8988T (cell line): ENCODE data around the gene HLA-DPB1.
A peak's percentile ranks its signal among the peaks of the same experiment; 100 is the strongest.
"Not testable (repeated sequence)": the region's sequence is repeated elsewhere in the genome, so short reads cannot be mapped to it uniquely, and the experiment has no call there.

ENCODE experiments used
- DNase-seq: peaks from one replicate; pipeline ENCODE4 v3.0.0; 2011

Gene HLA-DPB1

GRCh38 chr6:33072508-33073100 is 3.2 kb upstream of the HLA-DPB1 start:
- DNase-seq, result no peak

- DNase-seq, result peak; percentile 34
Measured at GRCh38 chr6:33073431-33073871, 2.3 kb upstream of the HLA-DPB1 start, which contains the start of gene HLA-DPA1. TSS of gene HLA-DPA1 (minus strand) at chr6:33073649.

DNA sequence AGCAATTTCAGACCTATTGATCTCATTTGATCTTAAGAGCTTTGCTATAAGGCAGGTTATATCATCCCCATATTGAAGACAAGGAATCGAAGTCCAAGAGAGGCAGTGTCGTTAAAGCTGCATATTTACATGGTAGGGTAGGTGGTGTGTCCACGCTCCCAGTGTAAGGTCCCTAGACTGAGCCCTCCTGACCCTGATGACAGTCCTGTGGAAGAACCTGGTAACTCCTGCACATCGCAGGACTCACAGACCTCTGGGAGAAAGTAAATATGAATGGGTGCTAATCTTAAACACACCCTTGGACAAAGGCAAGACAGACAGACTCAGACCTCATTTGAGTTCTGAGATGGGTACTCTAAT is 602 bp upstream of the HLA-DPB1 start:
- DNase-seq, result no peak

DNA sequence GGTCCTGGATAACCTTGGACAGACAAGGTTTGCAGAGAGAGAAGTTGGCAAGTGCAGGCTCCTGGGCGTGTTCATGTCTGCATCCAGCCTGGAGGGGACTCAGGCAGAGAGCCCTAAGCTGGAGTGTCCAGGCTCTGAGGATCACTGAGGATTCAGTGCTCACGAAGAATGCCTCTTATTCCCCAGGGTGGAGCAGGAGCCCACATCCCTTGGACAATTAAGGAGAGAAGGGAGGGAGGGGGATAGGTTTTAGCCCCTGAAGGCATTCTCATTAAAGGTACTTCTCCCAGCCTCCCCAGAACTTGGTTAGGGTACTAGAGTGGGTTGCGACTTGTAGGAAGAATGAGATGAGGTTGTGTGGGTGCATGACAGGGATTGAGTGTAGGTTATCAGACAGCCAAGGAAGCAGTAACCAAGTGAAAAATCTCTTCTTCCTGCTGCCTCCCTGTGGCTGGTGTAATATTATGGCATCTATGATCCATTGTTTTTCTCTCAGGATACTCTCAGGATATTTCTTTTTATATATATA is 680 bp downstream of the HLA-DPB1 start:
- DNase-seq, result no peak

DNA sequence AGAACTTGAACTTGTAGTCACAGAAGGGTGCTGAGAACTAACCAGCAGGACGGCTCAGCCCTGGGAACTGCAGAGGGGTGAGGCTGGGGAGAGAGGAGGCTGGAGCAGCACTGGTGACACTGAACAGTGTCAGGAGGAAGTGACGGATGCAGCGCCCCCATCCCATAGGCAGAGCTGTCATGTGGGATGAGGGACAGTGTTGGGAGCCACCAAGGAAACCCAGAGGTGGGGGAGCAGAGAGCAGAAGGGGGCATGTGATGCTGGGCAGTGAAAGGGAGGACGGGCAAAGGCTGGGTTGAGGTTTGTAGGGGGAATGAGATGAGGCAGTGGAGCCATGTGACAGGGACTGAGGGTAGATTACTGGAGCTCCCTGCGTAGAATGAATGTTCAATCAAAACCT is 2.1 kb downstream of the HLA-DPB1 start:
- no peak for DNase-seq

DNA sequence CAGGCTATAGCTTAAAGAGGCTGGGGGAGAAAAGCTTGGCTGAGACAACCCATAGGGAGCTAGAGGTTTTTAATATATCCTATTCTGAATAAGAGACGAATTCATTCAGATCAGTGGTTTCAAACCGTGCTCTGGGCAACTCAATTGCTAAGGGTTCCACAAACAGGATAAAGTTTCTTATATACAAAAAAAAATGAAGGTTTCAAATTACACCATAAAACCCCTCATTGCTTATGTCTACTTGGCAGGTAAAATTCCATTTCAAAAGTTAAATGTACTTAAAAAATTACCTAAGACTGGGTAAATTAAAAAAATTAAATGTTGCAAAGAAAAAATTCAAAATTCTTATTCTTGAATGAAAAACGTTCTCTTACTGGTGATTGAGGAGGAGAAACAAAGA is 2.7 kb downstream of the HLA-DPB1 start:
- no peak for DNase-seq

DNA sequence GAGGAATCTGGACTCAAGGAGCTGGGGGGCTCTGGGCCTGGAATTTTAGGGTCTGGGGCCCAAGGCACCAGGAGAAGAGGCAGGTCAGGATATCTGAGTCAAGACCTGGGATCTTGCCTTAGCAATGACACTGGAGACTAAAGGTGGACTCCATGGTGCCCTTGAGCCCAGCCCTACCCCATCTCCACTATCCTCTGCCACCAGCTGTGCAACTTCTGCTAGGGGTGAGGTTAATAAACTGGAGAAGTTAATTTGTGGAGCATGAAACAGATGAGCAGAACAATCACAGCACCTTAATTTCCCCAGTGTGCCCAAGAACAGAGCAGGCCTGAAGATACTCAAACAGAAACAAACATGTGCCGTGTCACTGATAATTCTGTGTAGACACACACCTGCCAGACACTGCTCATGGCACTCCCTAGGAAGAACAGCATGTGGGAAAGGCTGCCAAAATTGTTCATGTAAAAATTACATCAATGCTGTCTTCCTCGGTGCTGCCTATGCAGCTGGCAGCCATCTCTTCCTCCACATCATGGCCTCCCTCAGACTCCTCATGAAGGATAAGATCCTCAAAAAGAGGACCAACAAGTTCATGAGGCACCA is 3.2 kb downstream of the HLA-DPB1 start:
- DNase-seq, result no peak

DNA sequence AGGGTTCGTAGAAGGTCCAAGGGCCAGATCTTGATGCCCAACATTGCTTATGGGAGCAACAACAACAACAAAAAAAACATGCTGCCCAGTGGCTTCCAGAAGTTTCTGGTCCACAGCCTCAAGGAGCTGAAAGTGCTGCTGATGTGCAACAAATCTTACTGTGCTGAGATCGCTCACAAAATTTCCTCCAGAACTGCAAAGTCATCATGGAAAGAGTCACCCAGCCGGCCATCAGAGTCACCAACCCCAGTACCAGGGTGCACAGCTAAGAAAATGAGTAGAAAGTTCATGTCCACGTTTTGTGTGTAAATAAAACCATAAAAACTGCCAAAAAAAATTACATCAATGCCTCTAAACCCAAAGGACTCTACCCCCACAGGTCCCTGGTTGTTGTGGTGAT is 3.8 kb downstream of the HLA-DPB1 start:
- no peak for DNase-seq

- no peak for DNase-seq
Measured at GRCh38 chr6:33080127-33081089, 4.6 kb downstream of the HLA-DPB1 start.

DNA sequence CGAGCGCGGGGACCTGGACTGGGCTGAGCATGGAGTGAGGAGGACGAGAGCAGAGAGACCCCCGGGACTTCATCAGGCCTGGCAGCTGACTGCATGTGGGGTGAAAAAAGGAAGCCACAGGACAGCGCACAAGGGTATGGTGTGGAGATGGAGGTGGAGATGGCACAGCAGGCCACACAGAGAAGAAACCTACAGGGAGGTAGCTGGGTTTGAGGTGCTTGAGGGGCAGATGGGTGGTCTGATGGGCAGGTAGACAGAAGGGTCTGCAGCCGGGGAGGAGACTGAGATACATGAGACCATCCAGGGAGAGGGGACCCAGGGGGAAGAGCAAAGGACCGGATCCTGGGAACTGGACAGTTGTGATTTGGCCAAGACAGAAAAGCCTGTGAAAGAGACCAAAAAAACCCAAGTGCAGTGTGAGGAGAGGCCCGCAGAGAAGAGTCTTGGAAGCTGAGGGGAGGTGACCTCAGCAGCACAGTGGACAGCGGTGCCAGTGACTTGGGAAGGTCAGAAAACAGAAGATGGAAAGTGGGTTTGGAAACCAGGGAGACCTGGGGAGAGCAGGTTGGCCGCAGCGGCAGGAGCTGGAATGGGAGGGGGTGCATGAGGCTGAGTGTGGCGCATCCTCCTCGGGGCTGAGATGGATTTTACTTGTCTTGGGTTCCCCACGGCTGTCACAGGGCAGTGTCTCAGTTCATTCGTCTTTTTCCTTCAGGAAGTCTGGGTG is 5.5 kb downstream of the HLA-DPB1 start:
- DNase-seq, result no peak

GRCh38 chr6:33082702-33083101 is 6.9 kb downstream of the HLA-DPB1 start:
- DNase-seq, result peak; percentile 49

- DNase-seq, result no peak
Measured at GRCh38 chr6:33085627-33086026, 9.8 kb downstream of the HLA-DPB1 start.

DNA sequence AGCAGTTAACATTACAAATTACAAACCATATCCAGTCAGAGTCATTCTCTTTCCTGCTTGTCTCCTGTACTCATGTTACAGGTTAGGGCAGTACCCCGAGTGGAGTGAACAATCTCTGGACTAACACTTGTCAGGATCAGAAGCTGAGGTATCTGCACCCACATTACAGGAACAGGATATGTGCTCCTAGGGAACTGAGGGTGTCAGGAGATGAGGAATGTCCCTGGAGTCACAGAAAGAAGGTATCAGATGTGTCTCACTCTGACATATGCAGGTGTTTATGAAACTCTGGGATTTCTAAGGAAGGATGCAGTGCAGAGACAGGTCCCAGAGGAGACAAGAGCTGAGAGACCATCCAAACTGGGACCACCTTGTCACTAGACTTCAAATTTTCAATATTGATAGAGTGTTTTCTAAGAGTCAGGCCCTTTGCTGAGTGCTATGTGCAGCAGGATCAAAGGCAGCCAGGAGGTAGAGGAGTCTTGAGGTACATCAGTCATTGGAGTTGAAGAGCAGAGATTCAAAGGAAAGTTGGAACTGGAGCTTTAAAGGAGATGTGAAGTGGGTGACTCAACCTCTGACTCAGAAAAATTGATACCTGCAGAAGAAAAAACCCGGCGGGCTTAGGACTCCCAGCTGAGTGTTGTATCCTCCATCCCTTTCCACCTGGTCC is 12.6 kb downstream of the HLA-DPB1 start:
- DNase-seq, result no peak

DNA sequence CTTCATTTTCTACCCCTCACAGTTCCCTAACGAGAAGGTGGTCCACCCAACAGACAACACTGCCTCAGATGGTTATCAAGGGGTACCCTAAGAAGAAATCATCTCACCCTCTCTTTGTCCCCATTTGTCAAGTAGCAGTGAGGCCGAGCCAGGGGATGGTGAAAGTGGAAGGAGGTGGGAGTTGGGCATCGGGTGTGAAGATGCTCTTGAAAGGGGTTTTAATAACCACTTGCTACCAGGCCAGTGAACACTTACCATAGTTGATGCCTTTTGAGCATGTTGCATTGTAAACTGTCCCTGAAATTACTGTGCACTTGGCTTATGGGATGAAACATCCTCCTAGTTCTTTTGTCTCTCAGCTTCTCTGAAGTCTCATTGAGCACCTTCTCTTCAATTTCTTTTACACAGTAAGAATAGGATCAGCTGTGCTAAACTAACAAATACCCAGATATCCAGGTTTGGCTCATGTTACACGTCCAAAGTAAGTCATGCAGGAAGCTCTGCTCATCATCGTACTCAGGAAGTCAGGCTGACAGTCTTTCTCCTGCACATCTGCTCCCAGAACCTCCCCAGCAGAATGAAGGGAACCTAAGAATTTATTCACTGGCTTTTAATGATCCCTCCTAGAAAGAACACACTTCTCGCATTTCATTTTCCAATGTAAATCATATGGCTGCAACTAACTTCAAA is 13.3 kb downstream of the HLA-DPB1 start:
- DNase-seq, result no peak

- DNase-seq, result peak; percentile 38
Measured at GRCh38 chr6:33091957-33092356, 16.2 kb downstream of the HLA-DPB1 start.

DNA sequence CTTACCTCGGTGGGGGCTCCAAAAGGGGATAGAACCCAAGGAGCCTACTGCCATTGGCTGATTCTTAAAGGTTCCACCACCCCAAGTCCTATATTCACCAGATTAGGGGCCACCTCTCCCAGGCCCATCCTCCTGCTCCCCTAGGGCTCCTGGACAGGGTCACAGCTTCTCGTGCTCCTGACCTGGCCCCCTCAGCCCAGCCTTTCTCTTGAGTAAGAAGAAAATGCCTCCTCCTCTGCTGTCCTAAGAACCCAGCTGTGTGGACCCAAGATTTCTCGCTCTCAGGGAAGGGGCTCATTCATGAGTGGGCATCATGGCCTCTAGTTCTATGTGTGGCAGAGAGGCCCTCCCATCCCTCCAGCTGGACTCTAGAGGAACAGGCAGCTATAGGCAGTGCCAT is 16.6 kb downstream of the HLA-DPB1 start:
- no peak for DNase-seq

DNA sequence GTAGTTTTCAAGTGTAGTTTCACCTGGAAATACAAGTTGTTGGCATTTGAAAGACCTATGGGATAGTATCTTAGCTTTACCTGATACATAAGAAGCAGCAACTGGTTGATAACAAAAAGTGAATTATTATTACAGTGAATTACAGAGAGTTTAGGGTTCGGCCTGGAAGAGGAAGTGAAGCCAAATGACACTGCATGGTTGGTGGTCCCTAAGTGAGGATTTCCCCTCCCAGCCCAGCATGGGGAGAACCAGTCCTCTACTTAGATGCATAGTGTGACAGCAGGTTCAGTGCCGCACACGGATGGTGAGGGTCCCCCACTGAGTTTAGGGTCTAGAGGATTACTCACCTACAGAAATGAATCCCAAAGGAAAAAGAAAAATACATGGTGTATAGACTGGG is 18.1 kb downstream of the HLA-DPB1 start:
- DNase-seq, result no peak

DNA sequence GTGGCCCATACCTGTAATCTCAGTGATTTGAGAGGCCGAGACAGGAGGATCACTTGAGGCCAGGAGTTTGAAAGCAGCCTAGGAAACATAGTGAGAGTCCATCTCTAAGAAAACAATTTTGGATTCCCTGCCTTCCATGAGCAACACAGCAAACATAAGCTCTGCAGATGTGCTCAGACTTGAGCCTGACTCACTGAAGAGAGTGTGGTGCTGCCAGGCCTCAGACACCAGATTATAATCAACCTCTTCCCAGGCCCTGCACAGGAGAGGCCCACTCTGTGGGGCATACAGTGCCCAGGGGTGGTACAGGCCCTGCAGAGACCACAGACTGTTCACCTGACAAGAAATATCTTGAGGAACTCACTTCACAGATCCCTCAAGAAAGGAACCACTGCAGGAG is 19.9 kb downstream of the HLA-DPB1 start:
- no peak for DNase-seq

GRCh38 chr6:33101121-33101737 is 25.4 kb downstream of the HLA-DPB1 start:
- not testable (repeated sequence) for DNase-seq

GRCh38 chr6:33103776-33104175 is 28.0 kb downstream of the HLA-DPB1 start:
- no peak for DNase-seq

GRCh38 chr6:33104887-33105286 is 29.1 kb downstream of the HLA-DPB1 start:
- DNase-seq, result no peak
